ENCODE measurements around the gene EZH2. TPM values are rescaled to one million over a fixed set of nuclear protein-coding genes. Genes with fewer than 3 reads are reported as not detected.

Gene EZH2
- total RNA-seq, 6 experiments from 2014 or later: 8.9 to 21.5 (median 19.3) TPM

DNA sequence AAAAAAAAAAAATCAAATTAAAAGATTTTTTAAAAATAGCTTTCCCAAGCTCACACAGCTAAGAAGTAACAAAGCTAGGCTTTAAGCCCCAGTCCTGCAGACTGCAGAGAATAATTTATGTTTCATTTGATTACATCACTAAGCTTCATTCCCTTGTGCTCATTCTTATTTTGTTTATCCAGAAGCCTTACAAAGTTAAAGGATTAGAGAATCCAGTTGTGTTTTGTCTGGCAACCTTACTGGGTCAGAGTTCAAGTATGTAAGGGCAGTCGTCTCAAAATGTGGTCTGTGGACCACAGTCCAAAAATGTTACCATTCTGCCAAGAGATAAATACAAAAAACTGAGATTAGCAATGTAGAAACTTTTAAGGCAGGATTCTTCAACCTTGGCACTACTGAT is 32.1 kb upstream of the EZH2 start:
- H3K27me3 Mint-ChIP-seq (ENCODE audit: insufficient read depth): peaks cover 3% of the 10 kb centered on the region
- TF ChIP-seq, protein P1, sequence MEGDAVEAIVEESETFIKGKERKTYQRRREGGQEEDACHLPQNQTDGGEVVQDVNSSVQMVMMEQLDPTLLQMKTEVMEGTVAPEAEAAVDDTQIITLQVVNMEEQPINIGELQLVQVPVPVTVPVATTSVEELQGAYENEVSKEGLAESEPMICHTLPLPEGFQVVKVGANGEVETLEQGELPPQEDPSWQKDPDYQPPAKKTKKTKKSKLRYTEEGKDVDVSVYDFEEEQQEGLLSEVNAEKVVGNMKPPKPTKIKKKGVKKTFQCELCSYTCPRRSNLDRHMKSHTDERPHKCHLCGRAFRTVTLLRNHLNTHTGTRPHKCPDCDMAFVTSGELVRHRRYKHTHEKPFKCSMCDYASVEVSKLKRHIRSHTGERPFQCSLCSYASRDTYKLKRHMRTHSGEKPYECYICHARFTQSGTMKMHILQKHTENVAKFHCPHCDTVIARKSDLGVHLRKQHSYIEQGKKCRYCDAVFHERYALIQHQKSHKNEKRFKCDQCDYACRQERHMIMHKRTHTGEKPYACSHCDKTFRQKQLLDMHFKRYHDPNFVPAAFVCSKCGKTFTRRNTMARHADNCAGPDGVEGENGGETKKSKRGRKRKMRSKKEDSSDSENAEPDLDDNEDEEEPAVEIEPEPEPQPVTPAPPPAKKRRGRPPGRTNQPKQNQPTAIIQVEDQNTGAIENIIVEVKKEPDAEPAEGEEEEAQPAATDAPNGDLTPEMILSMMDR (IDR thresholded peaks at IDR 0.05): no peak
- no peaks in the 10 kb centered on the region for H3K9me3 Mint-ChIP-seq
- peak; percentile 44 for DNase-seq
- H3K36me3 Mint-ChIP-seq (ENCODE audit: low read depth): no peaks in the 10 kb centered on the region
- H3K4me3 Mint-ChIP-seq: no peak overlapping the region
- H3K4me1 Mint-ChIP-seq (ENCODE audit: low read depth): peaks cover 23% of the 10 kb centered on the region
- H3K27ac Mint-ChIP-seq: no peak overlapping the region

DNA sequence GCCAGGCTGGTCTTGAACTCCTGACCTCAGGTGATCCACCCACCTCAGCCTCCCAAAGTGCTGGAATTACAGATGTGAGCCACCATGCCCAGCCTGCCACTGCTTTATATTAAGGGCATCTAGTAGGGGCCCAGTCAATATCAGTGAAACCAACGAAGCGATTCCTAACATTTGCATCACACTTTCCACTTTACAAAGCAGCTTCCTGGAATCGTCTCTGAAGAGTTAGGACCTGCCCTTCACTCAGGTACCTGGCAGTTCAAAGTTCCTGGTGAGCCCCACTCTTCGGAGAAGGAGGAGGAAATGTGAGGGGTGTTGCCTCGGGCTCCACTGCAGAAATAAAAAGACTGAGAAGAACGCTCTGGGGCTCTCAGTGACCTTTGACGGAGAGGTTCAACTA is 31.1 kb upstream of the EZH2 start:
- Mint-ChIP-seq H3K4me3 (no peak overlapping the region), H3K4me1 (ENCODE audit: low read depth) (peaks cover 23% of the 10 kb centered on the region), H3K27ac (no peak overlapping the region), H3K36me3 (ENCODE audit: low read depth) (no peaks in the 10 kb centered on the region), H3K27me3 (ENCODE audit: insufficient read depth) (peaks cover 8% of the 10 kb centered on the region), H3K9me3 (no peaks in the 10 kb centered on the region)
- no peak for DNase-seq
- TF ChIP-seq, protein P1 (IDR thresholded peaks at IDR 0.05): no peak

DNA sequence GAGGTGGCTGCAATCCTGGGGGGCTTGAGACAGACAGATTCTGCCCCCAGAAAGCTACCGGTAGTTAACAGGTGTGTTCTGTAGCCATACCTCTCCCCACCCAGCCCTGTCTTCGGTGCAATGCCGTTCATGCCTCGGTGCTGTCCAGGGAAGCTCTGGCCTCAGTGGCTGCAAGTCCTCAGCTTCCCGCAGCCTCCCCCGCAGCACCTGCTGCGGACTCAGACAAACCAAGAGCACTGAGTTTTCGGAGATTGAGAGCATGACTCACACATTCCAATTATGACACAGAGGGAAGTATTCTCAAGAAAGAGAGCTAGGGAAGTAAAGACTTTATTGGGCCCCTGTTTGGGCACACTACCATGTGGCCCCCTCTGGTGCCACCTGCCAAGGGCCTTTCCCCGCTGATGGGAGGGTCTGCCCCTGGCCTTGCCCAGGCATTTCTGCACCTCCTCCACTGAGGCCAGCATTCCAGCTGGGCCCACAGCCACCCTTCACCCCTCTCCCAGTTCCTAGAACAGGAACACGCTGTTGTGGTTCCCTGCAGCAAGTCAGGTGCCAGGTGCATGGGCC is 30.2 kb upstream of the EZH2 start:
- no peak overlapping the region for H3K4me3 Mint-ChIP-seq
- H3K4me1 Mint-ChIP-seq (ENCODE audit: low read depth): peaks cover 23% of the 10 kb centered on the region
- DNase-seq: peak; percentile 35
- H3K36me3 Mint-ChIP-seq (ENCODE audit: low read depth): no peaks in the 10 kb centered on the region
- H3K27ac Mint-ChIP-seq: no peak overlapping the region
- H3K27me3 Mint-ChIP-seq (ENCODE audit: insufficient read depth): peaks cover 16% of the 10 kb centered on the region
- H3K9me3 Mint-ChIP-seq: no peaks in the 10 kb centered on the region
- TF ChIP-seq, protein P1 (IDR thresholded peaks at IDR 0.05): no peak

DNA sequence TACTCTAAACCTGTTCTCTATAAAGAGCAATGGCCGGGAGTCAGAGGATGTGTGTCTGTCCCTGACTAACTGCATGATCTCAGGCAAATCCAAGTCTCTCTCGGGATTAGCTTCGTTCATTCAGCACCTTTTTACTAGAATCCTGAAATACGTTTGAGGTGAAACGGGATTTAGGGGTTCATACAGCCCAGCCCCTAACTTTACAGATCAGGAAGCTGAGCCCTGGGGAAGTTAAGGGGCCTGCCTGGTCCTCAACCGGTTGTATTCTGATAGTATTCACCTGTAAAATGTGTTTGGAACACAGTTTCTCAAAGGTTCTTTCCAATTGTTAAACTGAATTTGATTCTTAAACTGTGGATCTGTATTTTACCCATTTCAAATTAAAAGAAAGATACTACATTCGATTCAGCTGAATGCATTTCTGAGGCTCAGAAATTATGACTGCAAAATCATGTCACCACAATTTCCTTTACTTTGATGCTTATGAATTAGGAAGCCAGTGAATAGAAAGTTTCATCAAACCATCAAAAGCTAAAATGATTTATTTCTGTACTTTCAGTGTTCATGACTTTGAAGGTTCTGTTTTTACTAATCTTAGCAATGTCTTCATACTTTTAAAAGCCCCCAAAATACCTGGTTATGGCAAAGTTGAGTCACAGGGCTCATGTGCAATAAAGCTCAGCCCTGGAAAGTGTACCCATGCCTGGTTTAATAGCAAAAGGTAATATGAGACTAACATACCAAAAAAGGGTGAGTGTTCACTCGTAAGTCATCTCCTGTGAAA is 28.9 kb upstream of the EZH2 start:
- H3K4me1 Mint-ChIP-seq (ENCODE audit: low read depth): peaks cover 23% of the 10 kb centered on the region
- H3K27me3 Mint-ChIP-seq (ENCODE audit: insufficient read depth): peaks cover 24% of the 10 kb centered on the region
- H3K36me3 Mint-ChIP-seq (ENCODE audit: low read depth): no peaks in the 10 kb centered on the region
- no peak overlapping the region for H3K4me3 Mint-ChIP-seq
- no peak overlapping the region for H3K27ac Mint-ChIP-seq
- DNase-seq: no peak
- H3K9me3 Mint-ChIP-seq: no peaks in the 10 kb centered on the region
- TF ChIP-seq, protein P1 (IDR thresholded peaks at IDR 0.05): no peak

DNA sequence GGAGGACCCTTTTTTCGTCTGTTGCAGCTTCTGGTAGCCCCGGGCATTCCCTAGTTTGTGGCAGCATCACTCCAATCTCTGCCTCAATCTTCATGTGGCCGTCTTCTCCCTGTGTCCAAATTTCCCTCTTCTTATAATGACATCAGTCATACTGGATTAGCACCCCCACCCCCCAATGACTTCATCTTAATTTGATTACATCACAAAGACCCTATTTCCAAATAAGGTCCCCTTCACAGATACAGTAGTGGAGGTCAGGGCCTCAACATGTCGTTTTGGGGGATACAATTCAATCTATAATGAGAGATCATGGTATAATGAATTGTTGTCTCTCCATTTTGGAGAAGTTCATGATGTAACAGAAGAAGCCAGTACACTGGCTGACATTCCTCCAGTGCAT is 28.1 kb upstream of the EZH2 start:
- peaks cover 27% of the 10 kb centered on the region for H3K27me3 Mint-ChIP-seq (ENCODE audit: insufficient read depth)
- H3K4me1 Mint-ChIP-seq (ENCODE audit: low read depth): peaks cover 23% of the 10 kb centered on the region
- no peak overlapping the region for H3K4me3 Mint-ChIP-seq
- no peak overlapping the region for H3K27ac Mint-ChIP-seq
- H3K36me3 Mint-ChIP-seq (ENCODE audit: low read depth): no peaks in the 10 kb centered on the region
- H3K9me3 Mint-ChIP-seq: no peaks in the 10 kb centered on the region
- TF ChIP-seq, protein P1 (IDR thresholded peaks at IDR 0.05): no peak
- no peak for DNase-seq

Measured in HFFc6 (cell line).